Psoas muscle (tissue), 8 donors: Measurements from ENCODE around the gene MIA3. TPM values are rescaled to one million over a fixed set of nuclear protein-coding genes. Genes with fewer than 3 reads are reported as not detected.
A peak's percentile ranks its signal among the peaks of the same experiment; 100 is the strongest.

Experiments
- ATAC-seq, 4 donors: fragments of 200-7000 bp; cut with Tn5 transposase; one replicate each; pipeline ENCODE4 v1.9.1; 2020; ENCODE audit warnings: moderate library complexity in 3 of 4, mild to moderate bottlenecking in 2 of 4
- DNase-seq, 2 donors: peaks; one replicate each; pipeline ENCODE4 v3.0.0-alpha.2; 2020
- H3K27ac ChIP-seq: fragments of 200-600 bp; one replicate; pipeline ENCODE4 v1.8.0; 2022
- H3K27me3 ChIP-seq, 3 donors: fragments of 200-600 bp in 1 of 3; one replicate each; pipeline versions ENCODE4 v1.6.1 to v1.8.0; 2013 to 2022; ENCODE audit warnings: low read length in 2 of 3, mild to moderate bottlenecking in 2 of 3, moderate library complexity in 1 of 3; ENCODE audit not compliant: insufficient read depth in 3 of 3
- H3K36me3 ChIP-seq, 2 donors: fragments of 200-600 bp in 1 of 2; one replicate each; pipeline versions ENCODE4 v1.6.1 to v1.8.0; 2013 to 2022; ENCODE audit warnings: low read depth in 1 of 2, mild to moderate bottlenecking in 1 of 2, moderate library complexity in 1 of 2; ENCODE audit not compliant: insufficient read depth in 1 of 2
- H3K4me1 ChIP-seq: fragments of 200-600 bp; one replicate; pipeline ENCODE4 v1.8.0; 2022
- H3K4me3 ChIP-seq: fragments of 200-600 bp; one replicate; pipeline ENCODE4 v1.8.0; 2022; ENCODE audit warnings: mild to moderate bottlenecking
- H3K9me3 ChIP-seq: fragments of 200-600 bp; one replicate; pipeline ENCODE4 v1.8.0; 2022
- WGBS, 3 donors: extraction: QIAGEN DNeasy Blood & Tissue Kit; methylation state at CpG; one replicate each; pipeline versions ENCODE4 v1.1.6 to v1.1.7; 2013; 5-methylcytosine and 5-hydroxymethylcytosine counted together
- intact Hi-C, 2 donors: fragments of 100-400 bp; cut with DNase I; formaldehyde crosslinking; loops; one replicate each; pipeline versions ENCODE4 v1.11.0 to v1.14.2; 2022
- polyA plus RNA-seq, 3 donors: library from polyadenylated mRNA; stranded (reverse); fragments of 200-250 nt; gene quantifications; one replicate each; pipeline ENCODE4 v1.2.3, GENCODE V29; 2013
- total RNA-seq, 4 donors: library from RNA; stranded (reverse); fragmentation: NEBNext Ultra II Directional in 2 of 4; extraction: Animal tissue kit (Norgen Biotek cat#: 25700) in 2 of 4; gene quantifications; one replicate each; pipeline versions ENCODE4 v1.2.1 to v1.2.4, GENCODE V29; 2021 to 2023
- TF ChIP-seq, protein P1 (sequence below): fragments of 200-600 bp; IDR thresholded peaks from one replicate; pipeline ENCODE4 v1.8.0; 2022; ENCODE audit warnings: antibody characterized with exemption
- donor health status: healthy with polysubstance abuse.
- donor health status: DM: no; HTN: no; CAD: no; lungs with moderate emphysema.
- donor health status: Bipolar disorder and iron deficiency.
- donor health status: healthy.
- donor health status: DM: yes; HTN: yes; CAD: no.
- donor health status: DM: no; HTN: no; CAD: no.
- donor health status: DM: no; HTN: no; CAD: no.
- donor health status: DM: yes; HTN: yes; CAD: no.

The MIA3 gene
- total and polyA plus RNA-seq, 7 donors, result 23.3 to 62.4 (median 45.1) TPM

DNA sequence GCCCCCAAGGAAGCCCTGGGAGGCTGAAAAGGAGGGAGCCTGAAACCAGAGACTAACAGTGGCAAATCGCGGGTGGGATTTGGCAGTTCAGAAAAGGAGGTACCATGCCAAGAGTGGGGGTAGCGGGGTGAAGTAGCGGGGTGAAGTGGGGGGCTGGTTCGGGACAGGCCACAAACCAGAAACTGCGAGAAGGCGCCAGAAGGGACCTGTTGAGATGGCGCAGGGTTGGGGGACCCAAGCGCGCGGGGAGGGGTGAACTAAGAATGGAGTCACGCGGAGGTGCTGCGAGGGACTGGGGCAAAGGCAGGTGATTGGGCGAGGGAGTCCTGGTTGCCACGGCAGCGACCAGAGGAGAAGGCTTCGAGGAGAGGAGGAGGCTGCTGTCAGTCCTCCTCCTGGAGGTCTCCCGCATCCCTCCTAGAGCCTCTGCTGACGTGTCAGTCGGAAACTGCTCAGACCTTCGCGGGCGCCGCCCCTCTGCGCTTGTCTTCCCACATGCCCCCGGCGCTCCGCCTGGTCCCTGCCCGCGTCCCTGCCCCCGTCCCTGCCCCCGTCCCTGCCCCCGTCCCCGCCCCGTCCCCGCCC is 438 bp upstream of the MIA3 start:
- Histone ChIP-seq H3K4me1 (peaks cover 8% of the 10 kb centered on the region), H3K27me3 (no peaks in the 10 kb centered on the region), H3K9me3 (no peaks in the 10 kb centered on the region), H3K36me3 (peaks cover 3 to 16% of the 10 kb centered on the region in 2 donors), H3K4me3 (peak overlapping the region; percentile 71), H3K27ac (peak overlapping the region; percentile 13)
- intact Hi-C loops, result loop anchor here in 1 of 2 donors (5.0 kb wide), 1 partner anchor 150 kb away; no protein-coding TSS in a partner anchor
- TF ChIP-seq, protein P1, sequence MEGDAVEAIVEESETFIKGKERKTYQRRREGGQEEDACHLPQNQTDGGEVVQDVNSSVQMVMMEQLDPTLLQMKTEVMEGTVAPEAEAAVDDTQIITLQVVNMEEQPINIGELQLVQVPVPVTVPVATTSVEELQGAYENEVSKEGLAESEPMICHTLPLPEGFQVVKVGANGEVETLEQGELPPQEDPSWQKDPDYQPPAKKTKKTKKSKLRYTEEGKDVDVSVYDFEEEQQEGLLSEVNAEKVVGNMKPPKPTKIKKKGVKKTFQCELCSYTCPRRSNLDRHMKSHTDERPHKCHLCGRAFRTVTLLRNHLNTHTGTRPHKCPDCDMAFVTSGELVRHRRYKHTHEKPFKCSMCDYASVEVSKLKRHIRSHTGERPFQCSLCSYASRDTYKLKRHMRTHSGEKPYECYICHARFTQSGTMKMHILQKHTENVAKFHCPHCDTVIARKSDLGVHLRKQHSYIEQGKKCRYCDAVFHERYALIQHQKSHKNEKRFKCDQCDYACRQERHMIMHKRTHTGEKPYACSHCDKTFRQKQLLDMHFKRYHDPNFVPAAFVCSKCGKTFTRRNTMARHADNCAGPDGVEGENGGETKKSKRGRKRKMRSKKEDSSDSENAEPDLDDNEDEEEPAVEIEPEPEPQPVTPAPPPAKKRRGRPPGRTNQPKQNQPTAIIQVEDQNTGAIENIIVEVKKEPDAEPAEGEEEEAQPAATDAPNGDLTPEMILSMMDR, result no peak
- 2 to 3% (median 2%) methylated on average over 23 to 37 of the region's 37 CpGs for WGBS, 3 donors
- ATAC-seq (peak; percentile 82 to 93 (median 90)), DNase-seq (peak; percentile 93 to 96)

DNA sequence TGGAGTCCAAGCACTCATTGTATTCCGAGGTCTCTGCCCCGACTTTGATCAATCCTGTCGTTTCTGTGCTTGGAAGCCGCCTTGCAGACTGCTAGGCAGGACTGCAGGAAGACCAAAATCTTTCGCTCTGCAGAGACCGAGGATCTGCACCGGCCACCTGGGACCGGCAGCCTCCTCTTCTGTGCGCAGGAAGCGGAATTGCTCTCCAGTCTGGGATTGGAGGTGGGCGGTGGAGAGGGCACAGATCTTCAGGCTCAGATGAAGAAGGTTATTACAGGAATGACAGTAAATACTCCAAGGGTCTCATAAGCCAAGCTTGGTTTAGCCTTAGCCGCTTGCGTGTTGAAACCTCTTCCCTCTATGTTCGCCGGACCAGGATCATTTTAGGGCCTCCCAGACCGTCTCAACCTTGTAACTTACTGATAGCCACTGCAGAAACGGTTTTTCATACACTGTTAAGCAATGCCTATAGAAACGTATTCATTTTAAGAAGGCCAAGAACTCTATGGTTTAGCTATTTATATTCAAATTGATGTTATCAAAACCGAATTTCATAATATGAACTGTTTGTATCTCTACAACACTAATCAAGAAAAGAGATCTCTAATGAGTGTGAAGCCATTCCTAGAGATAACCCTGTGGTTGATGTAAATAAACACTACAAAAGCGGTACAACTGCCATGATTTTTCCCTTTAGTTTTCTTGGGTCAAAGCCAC is 1.1 kb downstream of the MIA3 start:
- peak in 1 of 4 donors; percentile 32 for ATAC-seq
- DNase-seq, result no peak

DNA sequence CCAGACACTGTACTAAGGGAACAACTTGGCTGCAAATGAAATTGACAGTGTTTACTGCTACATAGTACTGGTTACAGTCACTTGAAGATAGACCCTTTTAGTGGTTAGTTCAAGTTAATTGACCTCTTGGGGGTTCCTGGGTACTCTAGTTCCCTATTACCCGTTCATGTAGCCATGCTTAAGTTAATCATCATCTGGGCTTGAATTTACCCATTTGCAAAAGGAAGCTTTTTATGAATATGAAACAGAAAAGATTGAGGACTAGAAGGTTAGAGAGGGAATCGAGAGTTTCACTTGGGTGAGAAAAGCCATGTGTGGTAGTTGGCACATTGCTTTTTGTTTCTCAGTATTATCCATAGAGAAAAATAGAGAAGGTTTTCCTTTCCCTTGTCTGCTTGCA is 2.7 kb downstream of the MIA3 start:
- H3K4me1 ChIP-seq, result peaks cover 8% of the 10 kb centered on the region
- H3K9me3 ChIP-seq, result no peaks in the 10 kb centered on the region
- intact Hi-C loops, result no loop called here
- no peak overlapping the region for H3K4me3 ChIP-seq
- DNase-seq, result no peak
- ATAC-seq, result no peak
- H3K36me3 ChIP-seq, result peaks cover 3 to 47% of the 10 kb centered on the region in 2 donors
- WGBS, 3 donors, result 69 to 78% (median 74%) methylated on average over 2 of the region's 2 CpGs
- no peaks in the 10 kb centered on the region for H3K27me3 ChIP-seq
- TF ChIP-seq, protein P1, result no peak
- H3K27ac ChIP-seq, result no peak overlapping the region

More for the DNA sequence above, 1.1 kb downstream of the MIA3 start:
- 17 to 26% (median 21%) methylated on average over 20 of the region's 20 CpGs for WGBS, 3 donors
- intact Hi-C loops, result loop anchor here in 1 of 2 donors (5.0 kb wide), 1 partner anchor 152 kb away; no protein-coding TSS in a partner anchor
- TF ChIP-seq, protein P1, result no peak
- peak overlapping the region; percentile 93 for H3K4me3 ChIP-seq
- no peaks in the 10 kb centered on the region for H3K9me3 ChIP-seq
- H3K27me3 ChIP-seq, result no peaks in the 10 kb centered on the region
- H3K36me3 ChIP-seq, result peaks cover 3 to 32% of the 10 kb centered on the region in 2 donors
- H3K4me1 ChIP-seq, result peaks cover 8% of the 10 kb centered on the region
- H3K27ac ChIP-seq, result peak overlapping the region; percentile 91

DNA sequence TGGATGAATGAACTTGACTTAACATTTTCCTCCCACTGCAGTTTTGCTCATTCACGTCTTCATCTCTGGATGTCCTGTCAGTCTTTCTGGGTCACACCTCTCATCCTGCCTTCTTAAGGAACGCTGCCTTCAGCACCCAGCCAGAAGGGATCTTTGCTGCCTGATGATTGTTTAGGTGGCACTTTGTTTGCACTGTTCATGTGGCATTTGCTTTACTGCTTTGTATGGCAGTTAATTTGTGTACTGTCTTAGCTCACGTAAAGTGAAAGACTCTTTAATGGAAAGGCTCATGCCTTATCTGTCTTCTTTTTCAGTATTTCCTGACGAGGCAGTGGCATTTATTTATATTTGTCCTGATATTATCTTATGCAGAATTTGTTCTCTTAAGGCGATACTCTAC is 4.9 kb downstream of the MIA3 start:
- no peaks in the 10 kb centered on the region for H3K27me3 ChIP-seq
- H3K9me3 ChIP-seq, result no peaks in the 10 kb centered on the region
- no peak for DNase-seq
- intact Hi-C loops, result no loop called here
- H3K4me3 ChIP-seq, result no peak overlapping the region
- no peak overlapping the region for H3K27ac ChIP-seq
- peaks cover 3 to 69% of the 10 kb centered on the region in 2 donors for H3K36me3 ChIP-seq
- no peak for ATAC-seq
- 88 to 92% (median 91%) methylated on average over 5 of the region's 5 CpGs for WGBS, 3 donors
- H3K4me1 ChIP-seq, result peaks cover 8% of the 10 kb centered on the region
- TF ChIP-seq, protein P1, result no peak
